Amniotic epithelial cell (primary cell): ENCODE results near the gene OR4F6.
A peak's percentile ranks its signal among the peaks of the same experiment; 100 is the strongest.
"Not testable (repeated sequence)": the region's sequence is repeated elsewhere in the genome, so short reads cannot be mapped to it uniquely, and the experiment has no call there.

Experiments
- DNase-seq: peaks from one replicate; pipeline ENCODE4 v3.0.0-alpha.2; 2010; ENCODE audit warnings: low read depth

The OR4F6 gene, protein sequence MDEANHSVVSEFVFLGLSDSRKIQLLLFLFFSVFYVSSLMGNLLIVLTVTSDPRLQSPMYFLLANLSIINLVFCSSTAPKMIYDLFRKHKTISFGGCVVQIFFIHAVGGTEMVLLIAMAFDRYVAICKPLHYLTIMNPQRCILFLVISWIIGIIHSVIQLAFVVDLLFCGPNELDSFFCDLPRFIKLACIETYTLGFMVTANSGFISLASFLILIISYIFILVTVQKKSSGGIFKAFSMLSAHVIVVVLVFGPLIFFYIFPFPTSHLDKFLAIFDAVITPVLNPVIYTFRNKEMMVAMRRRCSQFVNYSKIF

GRCh38 chr15:101803209-101803608, at the start of gene OR4F6:
Gene OR4F6, plus strand, starts transcription at chr15:101803509. Its CDS starts 2,211 bp downstream, at chr15:101805720.
- DNase-seq, result no peak

DNA sequence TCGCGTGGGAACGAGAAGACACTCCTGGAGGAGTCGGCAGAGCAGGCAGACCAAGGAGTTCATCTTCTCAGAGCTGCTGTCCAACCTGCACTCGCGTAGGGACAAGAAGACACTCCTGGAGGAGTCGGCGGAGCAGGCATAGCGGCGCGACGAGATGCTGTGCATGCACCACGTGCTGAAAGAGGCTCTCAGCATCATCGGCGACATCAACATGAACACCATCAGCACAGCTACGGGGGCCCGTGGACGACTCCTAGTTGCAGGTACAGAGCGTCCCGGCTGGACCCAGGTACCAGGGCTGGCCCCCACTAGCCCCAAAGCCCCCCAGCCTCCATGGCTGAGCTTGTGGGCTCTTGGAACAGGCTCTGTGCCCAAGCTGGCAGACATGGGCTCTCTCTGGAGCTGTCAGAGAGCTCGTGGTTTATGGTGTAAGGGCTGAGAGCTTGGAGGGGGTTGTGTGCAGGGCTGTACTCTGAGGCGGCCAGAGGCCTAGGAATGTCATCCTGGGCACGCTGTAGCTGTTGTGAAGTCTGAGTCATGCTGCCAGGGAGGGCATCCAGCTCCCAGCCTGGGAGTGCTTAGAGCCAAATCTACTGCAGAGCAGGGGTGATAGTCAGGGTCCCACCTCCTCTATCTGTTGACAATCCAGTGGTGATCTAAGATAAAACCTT, 38.5 kb upstream of the OR4F6 start:
- DNase-seq, result not testable (repeated sequence)

DNA sequence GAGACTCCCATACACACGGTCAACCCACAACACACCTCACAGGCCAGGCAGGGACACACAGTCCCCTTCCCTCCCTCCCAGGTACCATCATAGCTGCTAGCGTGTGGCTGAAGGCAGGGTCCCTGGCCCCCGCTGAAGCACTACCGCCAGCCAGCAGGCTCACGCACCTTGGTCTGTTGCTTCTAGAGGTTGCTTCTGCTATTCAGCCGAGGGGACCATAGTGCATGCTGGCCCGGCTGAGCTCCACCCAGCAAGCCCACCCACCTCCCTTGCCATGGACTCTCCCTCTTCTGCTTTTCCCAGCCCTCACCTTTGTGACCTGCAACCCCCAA, 38.0 kb upstream of the OR4F6 start:
- not testable (repeated sequence) for DNase-seq

- DNase-seq, result no peak
Observed at GRCh38 chr15:101765772-101766456, 37.4 kb upstream of the OR4F6 start.

DNA sequence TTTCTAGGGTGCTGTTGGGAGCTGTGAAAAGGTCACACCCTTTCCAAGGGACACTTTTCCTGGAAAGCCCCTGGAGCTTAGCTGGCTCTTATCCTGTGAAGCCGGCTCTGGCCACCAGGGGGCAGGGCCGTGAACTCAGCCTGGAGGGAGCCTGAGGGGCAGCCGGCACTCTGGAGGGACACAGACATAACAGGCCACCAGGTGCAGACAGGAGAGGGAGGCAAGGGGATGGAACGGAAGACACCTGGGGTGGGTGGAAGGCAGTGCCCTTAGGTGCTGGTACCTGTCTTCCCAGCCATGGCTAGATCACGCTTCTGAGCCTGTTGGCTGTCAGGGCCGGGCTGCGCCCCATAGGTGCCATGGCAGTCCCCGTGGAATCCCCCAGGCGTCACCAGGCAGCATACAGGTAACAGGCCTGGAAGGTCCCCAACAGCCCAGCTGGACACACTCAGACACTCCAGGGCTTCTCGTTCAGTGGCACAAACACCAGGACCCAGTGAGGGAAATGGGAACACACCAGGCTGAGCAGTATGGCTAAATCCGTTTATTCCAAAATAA, 36.1 kb upstream of the OR4F6 start:
- DNase-seq, result not testable (repeated sequence)

- DNase-seq, result no peak
Observed at GRCh38 chr15:101772921-101773320, 30.4 kb upstream of the OR4F6 start.

DNA sequence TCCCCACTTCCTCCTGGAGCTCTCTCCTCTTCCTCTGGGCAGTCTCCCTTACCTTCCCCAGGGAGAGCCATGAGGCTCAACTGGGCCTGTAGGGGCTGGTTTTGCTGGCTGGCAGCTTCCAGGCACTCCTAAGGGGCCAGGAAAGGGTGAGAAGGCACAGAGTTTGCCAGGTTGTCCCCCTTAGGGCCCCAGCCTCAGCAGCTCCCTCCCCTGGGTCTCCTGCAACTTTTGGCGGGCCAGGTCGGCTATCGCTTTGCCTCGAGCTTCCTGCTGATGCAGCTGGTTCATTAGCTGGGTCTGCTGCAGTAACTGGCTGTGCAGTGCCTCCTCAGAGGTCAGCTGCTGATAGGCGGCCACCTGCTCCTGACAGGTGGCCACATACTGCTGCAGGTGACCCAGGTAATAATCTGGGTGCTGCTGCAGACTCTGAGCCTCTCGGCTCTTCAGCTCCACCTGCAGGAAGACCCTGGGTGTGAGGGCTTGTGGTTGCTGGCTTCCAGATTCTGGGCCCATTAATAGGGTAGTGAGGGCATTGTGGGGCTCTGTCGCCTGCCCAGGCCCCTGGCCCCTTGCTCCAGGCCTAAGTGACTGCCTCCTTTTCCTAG, 29.7 kb upstream of the OR4F6 start:
- DNase-seq, result no peak

GRCh38 chr15:101775136-101775535, 28.2 kb upstream of the OR4F6 start:
- no peak for DNase-seq

DNA sequence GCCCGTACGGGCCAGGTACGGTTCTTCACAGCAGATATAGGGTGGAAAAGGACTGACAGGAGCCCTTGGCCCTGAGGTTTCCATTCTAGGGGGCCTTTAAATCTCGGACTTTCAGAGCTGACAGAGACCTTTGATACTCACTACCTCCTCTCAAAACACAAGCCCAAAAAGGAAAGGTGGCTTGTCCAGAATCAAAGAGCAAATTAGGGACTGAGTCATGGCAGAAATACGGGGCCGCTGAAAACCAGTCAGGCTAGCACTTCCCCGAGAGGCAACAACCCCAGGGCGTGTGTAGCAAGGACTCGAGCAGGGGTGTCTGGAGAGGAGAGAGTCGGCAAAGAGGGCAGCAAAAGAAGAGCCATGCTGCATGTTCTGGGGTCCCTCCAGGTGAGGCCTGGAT, 24.7 kb upstream of the OR4F6 start:
- not testable (repeated sequence) for DNase-seq

DNA sequence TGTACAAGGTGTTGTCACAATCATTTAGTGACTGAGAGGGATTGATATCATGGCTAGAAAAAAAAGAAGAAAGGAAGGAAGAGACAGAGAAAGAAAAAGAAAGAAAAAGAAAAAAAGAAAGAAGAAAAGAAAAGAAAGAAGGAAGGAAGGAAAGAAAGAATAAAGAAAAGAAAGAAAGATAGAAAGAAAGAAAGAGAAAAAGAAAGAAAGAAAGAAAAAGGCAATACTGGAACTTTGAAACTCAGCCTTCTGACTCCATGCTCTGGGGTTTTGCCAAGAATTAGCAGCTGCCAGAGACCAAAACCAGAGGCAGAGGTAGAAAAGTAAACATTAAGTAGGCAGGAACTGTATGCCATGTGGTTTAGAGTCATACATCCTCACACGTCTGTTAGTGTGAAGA, 23.1 kb upstream of the OR4F6 start:
- not testable (repeated sequence) for DNase-seq

DNA sequence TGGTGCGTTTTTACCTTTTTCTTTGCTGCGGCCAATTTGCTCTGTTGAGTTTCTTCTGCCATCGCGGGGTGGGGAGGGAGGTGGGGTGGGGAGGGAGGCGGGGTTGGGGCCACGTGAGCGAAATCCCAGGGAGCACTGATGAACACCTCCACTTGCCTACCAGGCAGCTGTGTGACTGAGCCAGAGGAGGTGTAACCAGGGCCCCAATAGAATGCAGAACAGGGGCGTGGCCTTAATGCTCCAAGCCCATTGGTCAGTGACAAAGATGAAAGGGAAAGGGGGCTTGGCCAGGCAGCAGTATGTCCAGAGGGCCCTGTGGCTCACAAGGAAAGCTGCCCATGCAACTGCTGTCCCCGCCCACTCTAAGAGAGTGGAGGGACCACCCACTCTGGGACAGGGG, 21.4 kb upstream of the OR4F6 start:
- DNase-seq, result no peak

- DNase-seq, result no peak
Observed at GRCh38 chr15:101784644-101785043, 18.7 kb upstream of the OR4F6 start.

DNA sequence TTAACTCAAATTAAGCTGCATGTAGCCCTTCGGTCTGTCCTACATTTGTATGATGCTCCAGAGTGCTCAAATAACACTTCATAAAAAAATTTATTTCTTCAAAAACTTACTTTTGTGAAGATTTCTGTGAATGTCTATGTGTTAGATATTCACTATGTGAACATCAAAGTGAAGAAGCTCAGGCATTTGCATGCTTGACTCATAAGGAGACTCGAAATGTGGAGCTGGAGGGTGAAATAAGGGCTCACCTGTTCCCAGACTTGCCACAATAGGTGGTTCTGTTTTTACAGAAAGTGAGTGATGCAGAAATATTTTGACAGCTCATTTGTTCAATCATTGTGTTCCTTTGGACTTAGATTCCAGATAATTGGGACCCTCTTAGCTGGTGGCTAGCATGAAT, 16.9 kb upstream of the OR4F6 start:
- not testable (repeated sequence) for DNase-seq

- DNase-seq, result not testable (repeated sequence)
Observed at GRCh38 chr15:101788001-101788400, 15.3 kb upstream of the OR4F6 start.

DNA sequence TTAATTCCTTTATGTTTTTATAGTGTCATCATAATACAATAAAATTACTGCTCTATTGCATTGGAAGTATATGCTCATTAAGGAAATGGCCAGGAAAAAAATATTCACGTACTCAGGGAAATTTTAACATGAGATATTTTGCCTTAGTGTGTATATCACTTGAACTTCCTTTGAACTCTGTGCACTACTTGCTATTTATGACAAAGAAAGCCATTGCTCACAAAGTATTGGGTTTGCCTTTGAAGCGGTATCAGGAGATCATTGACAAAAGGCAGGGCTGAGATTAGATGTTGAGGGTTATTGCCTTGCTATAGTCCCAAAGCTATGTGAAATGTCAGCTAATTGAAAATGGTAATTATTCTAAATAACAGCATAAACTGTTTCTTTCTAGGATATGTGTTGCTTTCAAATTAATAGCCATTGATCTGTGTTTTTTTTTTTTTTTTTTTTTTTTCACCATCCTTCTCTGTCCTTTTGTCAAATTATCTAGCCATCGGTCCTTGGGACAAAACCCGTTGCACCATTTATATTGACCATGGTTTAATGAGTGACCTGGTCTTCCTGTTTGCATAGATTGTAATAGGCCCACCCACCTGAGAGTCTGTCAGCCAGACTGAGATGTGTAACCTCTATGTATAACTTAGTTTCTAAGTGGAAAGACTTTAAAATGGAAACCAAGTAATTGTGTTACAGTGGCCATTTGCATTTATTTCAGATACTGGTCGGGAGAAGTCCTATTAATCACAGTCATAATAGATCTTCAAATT, 14.6 kb upstream of the OR4F6 start:
- not testable (repeated sequence) for DNase-seq

GRCh38 chr15:101790748-101791147, 12.6 kb upstream of the OR4F6 start:
- not testable (repeated sequence) for DNase-seq

DNA sequence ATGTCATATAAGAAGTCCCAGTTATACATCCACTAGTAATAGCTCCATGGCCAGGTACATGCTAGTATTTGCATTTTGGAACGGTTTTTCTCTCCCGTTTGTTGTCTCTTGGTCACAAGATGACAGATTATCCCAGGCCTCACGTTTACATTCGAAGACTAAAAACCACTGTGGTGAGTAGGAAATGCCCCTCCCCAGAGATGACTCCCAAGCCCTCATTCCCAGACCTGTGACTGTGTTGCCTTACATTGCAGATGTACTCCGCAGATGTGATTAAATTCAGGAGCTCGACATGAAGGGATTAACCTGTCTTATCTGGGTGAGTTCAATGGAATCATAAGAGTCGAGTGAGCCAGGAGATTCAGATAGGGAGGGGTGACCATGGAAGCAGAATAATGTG, 9.3 kb upstream of the OR4F6 start:
- DNase-seq, result not testable (repeated sequence)

DNA sequence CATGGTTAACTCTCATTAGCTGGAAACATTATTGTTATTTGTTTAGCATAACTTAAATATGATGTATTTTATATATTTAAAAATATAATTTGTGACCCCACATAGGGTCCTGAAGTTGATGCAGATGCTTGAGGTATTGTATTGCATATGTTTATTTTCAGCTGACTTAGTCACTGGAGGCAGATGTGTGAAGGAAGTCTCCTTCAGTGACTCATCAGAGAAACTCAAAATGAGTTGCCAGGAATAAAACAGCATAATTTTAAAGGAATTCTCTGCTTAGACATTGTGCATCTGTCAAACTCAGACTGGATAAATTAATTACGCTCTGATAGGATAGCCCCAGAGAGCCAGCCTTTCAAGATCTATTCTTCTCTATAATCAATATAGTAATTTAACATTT, 7.9 kb upstream of the OR4F6 start:
- DNase-seq, result peak; percentile 45

DNA sequence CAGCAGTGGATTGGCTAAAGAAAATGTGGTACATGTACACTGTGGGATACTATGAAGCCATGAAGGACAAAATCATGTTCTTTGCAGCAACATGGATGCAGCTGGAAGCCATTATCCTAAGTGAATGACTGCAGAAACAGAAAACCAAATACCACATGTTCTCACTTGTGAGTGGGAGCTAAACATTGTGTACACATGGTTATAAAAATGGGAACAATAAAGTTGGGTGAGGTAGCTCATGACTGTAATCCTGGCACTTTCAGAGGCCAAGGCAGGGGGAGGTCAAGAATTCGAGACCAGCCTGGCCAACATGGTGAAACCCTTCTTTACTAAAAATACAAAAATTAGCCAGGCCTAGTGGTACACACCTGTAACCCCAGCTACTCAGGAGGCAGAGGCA, 3.6 kb upstream of the OR4F6 start:
- DNase-seq, result no peak

- no peak for DNase-seq
Observed at GRCh38 chr15:101801048-101801447, 2.3 kb upstream of the OR4F6 start.

DNA sequence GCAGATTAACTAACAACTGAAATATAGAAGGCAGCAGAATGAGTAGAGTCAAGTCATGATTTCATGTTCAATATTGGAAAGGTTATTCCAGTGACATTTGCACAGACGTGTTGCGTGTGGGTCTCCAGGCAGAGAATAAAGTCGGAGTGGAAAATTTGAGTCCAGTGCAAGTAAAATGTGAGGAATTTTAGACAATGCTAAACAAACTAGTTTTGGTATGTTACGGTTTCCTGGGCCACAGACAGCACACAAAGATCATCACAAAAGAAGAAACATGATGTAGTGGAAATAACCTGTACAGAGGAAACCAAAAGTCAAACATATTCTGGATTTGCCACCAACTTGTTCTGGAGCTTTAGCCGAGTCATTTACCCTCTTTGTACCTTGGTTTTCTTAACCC, 367 bp downstream of the OR4F6 start:
- no peak for DNase-seq

DNA sequence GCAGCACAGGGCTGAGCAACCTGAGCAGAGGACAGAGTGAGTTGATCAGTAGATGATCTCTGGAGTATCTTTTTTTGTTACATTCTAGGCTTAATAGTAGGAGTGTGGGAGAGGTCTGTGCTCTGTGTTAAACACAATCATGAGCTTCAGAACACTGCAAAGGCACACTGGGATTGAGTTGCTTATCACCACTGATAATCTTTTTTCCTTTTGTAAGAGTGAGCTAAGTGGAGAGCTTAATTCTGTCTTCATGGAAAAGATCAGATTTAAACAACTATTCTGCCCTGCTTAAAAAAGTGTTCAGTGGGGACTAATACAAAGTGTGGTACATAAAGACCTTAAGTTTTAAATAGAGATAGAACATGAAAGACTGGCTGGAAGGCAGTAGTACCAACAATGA, 1.1 kb downstream of the OR4F6 start:
- no peak for DNase-seq
